GM18502 (cell line): Measurements from ENCODE around the gene ROCK2.

ENCODE experiments used
- ATAC-seq: cut with Tn5 transposase; IDR thresholded peaks from one replicate; pipeline ENCODE4 v1.9.1; 2021; ENCODE audit warnings: mild to moderate bottlenecking; ENCODE audit not compliant: unreplicated experiment, poor library complexity

Gene ROCK2

DNA sequence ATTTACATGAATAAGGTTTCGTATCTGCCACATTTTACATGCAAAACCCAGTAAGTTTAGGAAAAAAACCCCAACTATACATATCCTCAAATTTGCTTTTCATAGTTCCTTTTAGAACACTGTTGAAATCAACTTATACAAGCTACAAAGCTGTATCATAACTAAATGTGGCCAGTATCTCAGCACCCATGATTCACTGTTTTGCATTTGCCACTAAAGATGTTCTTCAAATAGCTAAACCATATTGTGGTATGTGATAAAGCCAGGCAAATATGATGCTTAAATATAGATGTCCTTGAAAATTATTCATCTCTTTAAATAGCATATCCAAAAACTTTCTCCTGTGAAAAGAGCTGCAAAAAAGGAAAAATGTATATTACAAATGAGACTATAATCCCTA is 29.9 kb downstream of the ROCK2 start:
- no peak for ATAC-seq

DNA sequence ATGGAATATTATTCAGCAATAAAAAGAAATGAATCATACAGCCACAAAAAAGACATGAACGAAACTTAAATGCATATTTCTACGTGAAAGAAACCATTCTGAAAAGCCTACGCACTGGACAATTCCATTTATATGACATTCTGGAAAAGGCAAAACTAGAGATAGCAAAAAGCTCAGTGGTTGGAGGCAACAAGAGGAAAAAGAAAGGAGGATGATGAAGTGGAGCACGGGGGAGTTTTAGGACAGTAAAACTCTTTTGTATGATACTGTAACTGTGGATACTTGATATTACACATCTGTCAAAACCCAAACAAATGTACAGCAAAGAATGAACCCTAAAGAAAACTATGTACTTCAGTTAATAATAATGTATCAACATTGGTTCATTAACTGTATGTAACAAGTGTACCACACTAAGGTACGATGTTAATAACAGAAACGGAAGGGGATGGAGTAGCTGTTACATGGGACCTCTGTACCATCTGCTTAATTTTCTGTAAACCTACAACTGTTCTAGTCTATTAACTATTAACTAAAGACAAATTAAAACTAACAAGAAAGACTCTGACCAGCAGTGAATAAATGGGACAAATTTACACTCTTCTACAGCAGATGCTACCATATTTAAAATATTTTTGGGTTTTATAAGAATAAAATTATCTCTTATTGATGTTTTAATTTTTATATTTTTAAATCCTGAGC is 31.5 kb downstream of the ROCK2 start:
- no peak for ATAC-seq

DNA sequence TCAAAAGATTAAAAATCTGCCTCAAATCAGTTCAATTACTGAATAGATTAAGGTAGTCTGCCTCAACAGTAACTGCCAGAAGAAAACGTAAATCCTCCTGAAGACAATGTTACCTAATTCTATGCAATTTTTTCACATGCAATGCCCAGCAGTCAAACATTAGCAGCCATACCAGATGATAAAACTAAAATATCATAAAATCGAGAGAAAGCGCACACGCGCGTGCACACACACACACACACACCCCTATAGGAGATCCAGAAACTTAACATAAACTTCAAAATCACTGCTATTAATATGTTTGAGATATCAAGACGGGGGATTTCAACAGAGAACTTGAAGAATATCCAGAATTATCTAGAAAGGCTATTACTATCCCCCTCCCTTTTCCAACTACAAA is 32.9 kb downstream of the ROCK2 start:
- no peak for ATAC-seq

DNA sequence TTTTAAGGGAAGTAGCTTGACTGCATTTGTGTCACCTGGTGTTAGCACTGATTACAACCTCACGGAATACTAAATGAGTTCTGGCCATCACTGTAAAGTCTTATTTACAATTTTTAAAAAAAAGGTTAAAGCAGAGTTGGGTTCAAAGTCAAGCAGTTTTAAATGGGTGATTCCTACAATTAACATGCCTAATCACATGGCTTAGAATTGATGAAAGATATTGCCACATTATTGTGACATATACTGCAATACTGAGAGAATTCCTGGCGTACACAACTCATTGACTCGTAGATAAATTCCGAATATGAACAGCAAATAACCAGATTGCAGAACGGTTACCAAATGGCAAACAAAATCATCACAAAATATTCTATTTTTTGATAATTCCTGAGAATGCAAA is 34.2 kb downstream of the ROCK2 start:
- no peak for ATAC-seq

DNA sequence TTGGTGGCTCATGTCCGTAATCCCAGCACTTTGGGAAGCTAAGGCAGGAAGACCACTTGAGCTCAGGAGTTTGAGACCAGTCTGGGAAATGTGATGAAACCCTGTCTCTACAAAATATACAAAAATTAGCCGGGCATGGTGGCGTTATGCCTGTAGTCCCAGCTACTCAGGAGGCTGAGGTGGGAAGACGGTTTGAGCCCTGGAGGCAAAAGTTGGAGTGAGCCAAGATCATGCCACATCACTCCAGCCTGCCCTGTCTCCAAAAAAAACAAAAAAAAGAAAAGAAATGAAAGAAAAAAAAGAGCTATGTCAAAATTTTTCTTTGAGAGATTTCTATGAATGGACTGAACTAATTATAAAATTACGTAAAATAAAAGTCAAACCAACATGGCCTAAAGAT is 34.7 kb downstream of the ROCK2 start:
- ATAC-seq: no peak

DNA sequence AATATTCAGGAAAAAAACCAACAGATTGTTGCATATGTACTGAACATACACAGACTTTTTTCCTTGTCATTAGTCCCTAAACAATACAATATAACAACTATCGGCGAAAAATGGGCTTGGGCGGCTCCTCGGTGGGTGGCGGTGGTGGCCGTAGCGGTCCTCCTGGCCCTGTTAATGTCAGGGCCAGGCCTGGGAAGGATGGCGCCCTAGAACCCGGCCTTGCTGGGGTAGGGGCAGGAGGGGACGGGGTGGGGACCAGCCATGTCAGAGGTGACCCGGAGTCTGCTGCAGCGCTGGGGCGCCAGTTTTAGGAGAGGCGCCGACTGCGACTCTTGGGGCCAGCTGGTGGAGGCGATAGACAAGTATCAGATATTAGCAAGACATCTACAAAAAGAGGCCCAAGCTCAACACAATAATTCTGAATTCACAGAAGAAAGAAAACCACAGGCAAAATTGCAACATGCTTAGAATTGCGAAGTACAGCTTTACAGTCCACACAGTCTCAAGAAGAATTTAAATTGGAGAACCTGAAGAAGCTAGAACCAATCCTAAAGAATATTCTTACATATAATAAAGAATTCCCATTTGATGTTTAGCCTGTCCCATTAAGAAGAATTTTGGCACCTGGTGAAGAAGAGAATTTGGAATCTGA is 36.5 kb downstream of the ROCK2 start:
- ATAC-seq: no peak

DNA sequence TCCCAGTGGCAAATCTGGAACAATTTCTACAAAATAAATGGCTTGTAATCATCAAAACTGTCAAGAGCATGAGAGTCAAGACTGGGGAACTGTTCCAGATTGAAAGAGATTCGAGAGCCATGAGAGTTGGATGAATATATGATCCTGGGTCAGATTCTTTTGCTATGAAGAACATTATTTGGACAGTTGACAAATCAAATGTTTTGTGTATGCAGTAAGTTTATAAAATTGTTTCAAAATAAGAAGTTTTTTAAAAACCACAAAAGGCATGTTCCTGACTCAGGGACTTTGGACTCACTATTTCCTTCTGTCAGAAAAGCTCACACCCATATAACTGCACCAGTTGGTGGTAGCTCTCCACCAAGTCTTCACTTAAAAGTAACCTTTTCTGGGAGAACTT is 38.5 kb downstream of the ROCK2 start:
- ATAC-seq: no peak

DNA sequence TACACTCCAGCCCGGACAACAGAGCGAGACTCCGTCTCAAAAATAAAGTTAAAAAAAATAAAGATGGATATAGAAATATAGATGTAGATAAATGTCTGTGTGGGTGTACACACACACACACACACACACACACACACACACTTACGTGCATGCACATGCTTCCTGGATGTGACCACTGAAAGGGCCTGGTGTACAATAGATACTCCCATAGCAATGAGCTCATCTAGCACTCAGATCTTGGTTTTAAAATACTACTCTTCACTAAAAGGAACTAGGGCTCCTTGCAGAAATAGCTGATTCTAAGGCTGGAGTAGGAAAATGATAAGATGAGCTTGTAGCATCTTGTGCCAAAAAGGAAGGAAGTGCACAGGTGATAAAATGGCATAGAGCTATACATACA is 39.1 kb downstream of the ROCK2 start:
- ATAC-seq: no peak

DNA sequence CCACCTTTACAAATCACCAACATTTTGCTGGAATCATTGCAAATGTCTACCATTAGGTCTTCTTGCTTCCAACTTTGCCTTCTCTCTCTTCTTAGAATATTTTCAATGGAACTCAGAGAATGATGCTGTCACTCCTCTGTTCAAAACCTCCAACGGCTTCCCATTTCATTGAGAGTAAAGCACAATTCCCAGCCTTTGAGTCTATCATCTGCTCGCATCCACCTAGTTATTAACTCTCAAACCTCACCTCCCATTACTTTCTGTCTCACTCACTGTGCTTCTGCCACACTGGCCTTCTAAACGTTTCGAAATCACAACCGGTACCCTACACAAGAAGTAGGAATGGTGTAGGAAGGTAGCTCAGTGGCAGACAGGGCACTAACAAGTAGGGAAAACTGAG is 40.0 kb downstream of the ROCK2 start:
- ATAC-seq: no peak

DNA sequence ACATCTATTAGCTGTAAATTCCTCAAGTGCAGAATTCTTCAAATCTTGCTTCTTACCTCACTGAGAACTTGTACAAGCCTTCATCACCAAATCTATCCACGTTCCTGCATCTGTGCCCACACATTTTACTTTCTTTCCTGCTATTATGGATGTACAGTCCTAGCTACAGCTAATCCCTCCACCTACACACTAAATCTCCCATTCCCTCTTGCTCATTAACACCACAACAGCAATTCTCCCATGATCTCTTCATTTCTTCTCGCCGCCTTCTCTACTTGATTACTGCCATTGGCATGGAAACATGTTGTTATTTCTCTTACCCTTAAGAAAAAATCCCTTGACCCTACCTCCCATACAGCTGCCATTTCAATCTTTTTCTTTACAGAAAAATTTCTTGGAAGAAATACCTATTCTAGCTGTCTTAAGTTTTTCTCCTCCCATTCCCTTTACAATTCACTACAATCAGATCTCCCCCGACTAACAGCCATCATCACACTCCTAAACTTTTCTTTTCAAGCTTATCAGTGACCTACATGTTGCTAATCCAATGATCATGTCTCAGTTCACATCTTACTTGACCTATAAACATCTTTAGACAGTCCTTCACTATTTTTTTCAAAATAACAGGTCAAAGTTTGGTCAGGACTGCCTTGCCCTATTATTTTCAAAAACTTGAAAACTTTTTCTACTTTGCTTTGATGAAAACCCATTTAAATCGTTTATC is 41.0 kb downstream of the ROCK2 start:
- no peak for ATAC-seq

DNA sequence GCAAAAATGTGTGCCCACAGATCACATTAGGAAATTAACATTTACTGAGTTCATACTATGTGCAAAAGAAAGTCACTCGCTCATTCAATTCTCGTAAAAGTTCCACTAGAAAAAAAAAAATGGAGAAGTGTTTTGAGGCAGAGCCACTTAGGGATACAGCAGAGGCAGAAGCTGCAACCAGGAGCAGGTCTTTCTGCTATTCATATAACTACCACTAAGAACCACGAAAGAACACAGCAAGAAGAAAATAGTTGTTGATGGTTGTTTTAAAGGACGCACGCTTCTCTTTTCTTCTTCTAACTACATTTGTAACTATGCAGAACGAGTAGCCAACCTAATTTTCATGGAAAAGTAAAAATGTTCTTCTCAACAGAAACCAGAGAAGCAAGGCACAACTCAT is 45.0 kb downstream of the ROCK2 start:
- ATAC-seq: no peak

DNA sequence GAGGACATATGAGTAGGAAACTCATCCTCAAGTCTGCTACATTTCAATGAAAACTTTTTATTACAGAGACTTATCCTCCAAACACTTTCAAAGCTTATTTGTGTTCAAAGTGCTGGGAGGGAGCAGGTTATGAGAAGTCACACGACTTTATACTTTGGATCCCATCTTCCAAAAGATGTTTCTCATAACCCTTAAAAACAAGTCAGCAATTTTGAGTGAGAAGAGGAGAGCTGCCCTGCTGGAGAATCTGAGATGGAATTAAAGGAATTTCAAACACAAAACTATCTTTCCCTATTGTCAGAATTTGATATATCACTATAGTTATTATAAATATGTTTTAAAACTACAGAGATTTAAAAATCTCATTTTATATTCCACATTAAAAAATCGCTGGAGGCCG is 45.8 kb downstream of the ROCK2 start:
- no peak for ATAC-seq

DNA sequence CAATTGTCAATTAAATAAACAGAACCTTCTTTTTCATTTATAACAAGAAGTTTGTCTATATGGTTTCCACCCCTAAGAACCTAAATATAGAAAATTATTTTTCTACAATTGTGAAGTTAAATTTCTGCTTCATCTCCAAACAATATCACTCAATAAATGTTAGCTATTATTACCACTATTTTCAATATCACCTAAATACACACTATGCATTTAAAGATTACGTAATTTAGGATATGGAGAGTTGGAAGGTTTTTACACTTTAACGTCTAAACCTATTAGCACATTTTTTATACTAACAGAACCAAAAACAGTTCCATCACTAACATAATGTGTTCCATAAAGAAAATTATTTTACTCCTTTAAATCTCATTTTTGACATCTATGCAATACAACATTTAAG is 48.0 kb downstream of the ROCK2 start:
- no peak for ATAC-seq

DNA sequence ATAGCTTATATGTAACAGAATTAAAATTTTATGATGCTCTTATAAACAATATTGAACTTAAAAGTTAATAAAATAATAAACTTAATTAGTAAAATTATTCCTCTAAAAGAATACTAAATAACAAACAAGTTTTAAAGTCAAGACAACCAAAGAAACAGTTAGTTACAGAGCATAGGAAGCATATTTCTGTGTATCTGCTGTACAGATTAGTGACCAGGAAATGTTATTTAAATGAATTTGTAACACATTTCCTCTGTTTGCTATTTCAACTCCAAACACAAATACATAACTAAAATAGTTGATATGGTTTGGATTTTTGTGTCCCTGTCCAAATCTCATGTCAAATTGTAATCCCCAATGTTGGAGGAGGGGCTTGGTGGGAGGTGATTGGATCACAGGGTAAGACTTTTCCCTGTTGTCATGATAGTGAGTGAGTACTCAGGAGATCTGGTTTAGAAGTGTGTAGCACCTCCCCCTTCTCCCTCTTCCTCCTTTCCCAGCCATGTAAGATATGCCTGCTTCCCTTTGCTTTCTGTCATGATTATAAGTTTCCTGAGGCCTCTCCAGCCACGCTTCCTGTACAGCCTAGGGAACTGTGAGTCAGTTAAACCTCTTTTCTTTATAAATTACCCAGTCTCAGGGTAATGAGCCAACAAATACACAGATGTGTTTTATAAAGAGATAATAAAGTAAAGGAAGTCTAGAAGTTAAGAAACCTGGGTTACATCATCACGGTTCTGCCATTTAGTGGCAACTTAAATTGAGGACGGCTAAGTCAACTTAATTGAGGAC is 51.8 kb downstream of the ROCK2 start:
- ATAC-seq: no peak

DNA sequence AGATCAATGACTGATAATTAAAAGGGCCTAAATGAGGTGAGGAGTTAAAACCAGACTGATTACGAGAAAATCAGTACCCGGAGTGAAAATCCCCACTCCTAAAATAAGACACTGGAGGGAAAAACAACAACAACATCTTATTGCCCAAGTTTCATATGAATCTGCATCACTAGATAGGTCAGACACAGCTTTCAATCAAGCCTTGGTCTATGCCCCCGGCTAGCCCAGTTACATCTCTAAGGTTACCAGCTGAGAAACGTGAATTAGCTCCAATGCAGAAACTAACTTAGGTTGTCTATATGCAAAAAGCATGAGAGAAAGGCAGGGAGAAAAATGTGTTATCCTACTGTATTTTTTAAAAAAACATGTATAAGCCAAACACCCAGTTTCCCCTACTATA is 53.7 kb downstream of the ROCK2 start:
- no peak for ATAC-seq

DNA sequence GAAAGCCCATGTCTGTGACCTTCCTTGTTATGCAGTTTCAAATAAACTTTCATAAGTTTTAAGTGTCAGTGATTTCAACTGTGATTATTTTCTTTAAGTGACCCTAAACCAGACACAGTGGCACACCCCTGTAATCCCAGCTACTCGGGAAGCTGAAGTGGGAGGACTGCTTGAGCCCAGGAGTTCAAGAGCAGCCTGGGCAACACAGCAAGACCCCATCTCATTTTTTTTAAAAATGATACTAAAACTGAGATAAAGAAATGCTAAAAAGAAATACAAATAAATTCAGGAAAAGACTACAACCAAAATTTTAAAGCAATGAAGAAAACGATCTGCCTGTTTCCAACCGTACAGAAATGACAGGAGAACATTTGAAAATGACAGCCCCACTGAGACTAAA is 54.2 kb downstream of the ROCK2 start:
- no peak for ATAC-seq

DNA sequence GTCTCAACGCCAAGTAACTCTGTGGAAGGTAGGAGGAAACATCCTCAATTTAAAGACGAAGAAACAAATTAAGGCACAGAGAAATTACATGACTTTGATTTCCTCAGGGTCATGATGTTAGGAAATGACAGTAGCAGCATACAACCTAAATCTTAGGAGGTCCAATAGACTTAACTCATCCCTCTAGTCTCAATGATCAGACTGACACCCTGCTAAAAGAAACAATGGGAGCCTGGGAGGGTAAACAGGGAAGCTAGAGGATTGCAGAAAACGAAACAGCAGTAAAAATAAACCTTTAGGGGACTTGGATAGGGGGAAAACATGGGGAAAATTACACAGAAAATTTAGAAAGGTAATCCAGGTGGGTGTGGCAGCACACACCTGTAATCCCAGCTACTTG is 56.0 kb downstream of the ROCK2 start:
- no peak for ATAC-seq

DNA sequence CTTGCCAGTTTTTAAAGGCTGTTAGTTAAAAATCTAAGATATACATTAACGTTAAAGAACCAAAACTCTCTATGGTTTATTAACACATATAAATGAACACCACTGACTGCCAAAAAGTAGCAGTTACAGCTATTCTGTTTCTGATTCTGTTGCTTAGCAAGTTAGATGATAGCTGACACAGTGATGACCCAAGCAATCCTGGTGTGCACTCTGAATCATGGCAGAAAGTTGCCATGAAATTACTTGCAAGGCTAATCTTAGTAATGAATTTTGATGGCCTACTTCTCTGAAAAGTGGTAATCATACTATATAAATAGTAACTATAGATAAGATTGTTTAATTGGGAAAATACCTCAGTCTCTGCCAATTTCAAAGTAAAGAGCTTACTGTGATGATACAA is 57.7 kb downstream of the ROCK2 start:
- no peak for ATAC-seq

DNA sequence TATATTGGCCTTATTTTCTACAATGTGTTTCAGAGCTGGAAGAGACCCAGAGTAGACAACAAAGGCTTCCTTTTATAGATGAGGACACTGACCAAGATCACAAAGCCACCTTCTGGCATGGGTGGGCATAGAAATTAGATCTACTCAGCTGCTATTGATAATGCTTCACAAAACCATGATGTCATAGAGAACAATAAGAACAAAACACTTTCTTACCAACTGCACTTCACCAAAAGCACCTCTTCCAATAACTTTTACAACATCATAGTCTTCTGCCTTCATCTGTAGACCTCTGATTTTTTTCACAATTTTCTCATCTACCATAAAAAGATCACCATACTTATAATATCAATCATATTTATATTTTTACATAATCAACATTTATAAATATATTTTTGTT is 58.1 kb downstream of the ROCK2 start:
- no peak for ATAC-seq

DNA sequence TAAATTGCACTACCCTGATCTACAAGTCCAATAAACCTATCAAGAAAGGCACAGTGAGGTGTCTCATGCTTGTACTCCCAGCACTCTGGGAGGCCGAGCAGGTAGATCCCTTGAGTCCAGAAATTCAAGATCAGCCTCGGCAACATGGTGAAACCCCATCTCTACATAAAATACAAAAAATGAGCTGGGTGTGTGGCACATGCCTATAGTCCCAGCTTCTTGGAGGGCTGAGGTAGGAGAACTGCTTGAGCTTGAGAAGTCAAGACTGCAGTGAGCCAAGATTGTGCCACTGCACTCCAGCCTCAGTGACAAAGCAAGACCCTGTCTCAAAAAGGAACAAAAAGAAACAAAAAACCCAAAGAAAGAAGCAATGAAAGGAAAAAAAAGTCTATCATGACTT is 58.9 kb downstream of the ROCK2 start:
- no peak for ATAC-seq

DNA sequence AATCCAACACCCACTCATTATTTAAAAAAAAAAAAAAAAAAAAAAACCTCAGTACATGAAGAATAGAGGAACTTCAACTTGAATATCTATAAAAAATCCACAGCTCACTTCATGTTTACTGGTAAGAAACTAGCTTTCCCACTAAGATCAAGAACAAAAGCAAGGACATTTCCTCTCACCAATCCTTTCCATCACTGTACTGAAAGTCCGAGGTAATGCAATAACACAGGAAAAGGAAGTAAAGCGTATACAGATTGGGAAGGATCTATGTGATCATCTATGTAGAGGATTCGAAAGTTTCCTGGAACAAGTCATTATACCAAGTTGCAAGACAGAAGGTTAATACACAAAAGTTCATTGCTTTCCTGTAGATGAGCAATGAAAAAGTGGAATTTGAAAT is 63.2 kb downstream of the ROCK2 start:
- ATAC-seq: no peak
